Upper lobe of left lung (tissue), 6 donors: ENCODE results near the gene E2F4. TPM values are rescaled to one million over a fixed set of nuclear protein-coding genes. Genes with fewer than 3 reads are reported as not detected.

ENCODE experiments used
- ATAC-seq, 2 donors: fragments of 200-7000 bp; cut with Tn5 transposase; one replicate each; pipeline ENCODE4 v1.9.1; 2022; ENCODE audit warnings: mild to moderate bottlenecking in 2 of 2, moderate library complexity in 2 of 2; ENCODE audit not compliant: low FRiP score in 2 of 2
- DNase-seq, 2 donors: peaks; one replicate each; pipeline ENCODE4 v3.0.0-alpha.2; 2019 to 2020
- H3K27ac ChIP-seq, 4 donors: fragments of 200-600 bp; sonication (generic); one replicate each; pipeline ENCODE4 v1.5.1; 2016 to 2019
- H3K27me3 ChIP-seq, 4 donors: fragments of 200-600 bp; sonication (generic); one replicate each; pipeline ENCODE4 v1.5.1; 2017 to 2019
- H3K36me3 ChIP-seq, 4 donors: fragments of 200-600 bp; sonication (generic); one replicate each; pipeline ENCODE4 v1.5.1; 2016 to 2019
- H3K4me1 ChIP-seq, 4 donors: fragments of 200-600 bp; sonication (generic); one replicate each; pipeline ENCODE4 v1.5.1; 2018 to 2019
- H3K4me3 ChIP-seq, 4 donors: fragments of 200-600 bp; sonication (generic); one replicate each; pipeline ENCODE4 v1.5.1; 2017 to 2019; ENCODE audit warnings: mild to moderate bottlenecking in 2 of 4, moderate library complexity in 1 of 4
- H3K9me3 ChIP-seq, 4 donors: fragments of 200-600 bp; sonication (generic); one replicate each; pipeline ENCODE4 v1.5.1; 2018 to 2019
- EP300 ChIP-seq, 4 donors: sonication (generic); formaldehyde crosslinking; IDR thresholded peaks; one replicate each; pipeline ENCODE4 v1.5.1; 2017; ENCODE audit warnings: antibody characterized with exemption in 4 of 4, control low read depth in 2 of 4
- POLR2A ChIP-seq, 4 donors: fragments of 450-650 bp; IDR thresholded peaks; one replicate each; pipeline ENCODE4 v1.5.1; 2016 to 2017; ENCODE audit warnings: antibody characterized with exemption in 4 of 4, mild to moderate bottlenecking in 2 of 4
- POLR2AphosphoS5 ChIP-seq, 2 donors: sonication (generic); formaldehyde crosslinking; IDR thresholded peaks; one replicate each; pipeline ENCODE4 v1.5.1; 2017; ENCODE audit warnings: antibody characterized with exemption in 2 of 2
- WGBS, 2 donors: methylation state at CpG; one replicate each; pipeline ENCODE4 v1.1.5; 2017 to 2018; 5-methylcytosine and 5-hydroxymethylcytosine counted together
- total RNA-seq, 6 donors: library from RNA; depleted of rRNA in 4 of 6; stranded (reverse); fragments of >200 nt in 4 of 6; gene quantifications; one replicate each; pipeline versions ENCODE4 v1.1.0 to v1.2.1, GENCODE V29; 2016 to 2021
- TF ChIP-seq, protein P1 (sequence below), 6 experiments: fragments of 450-650 bp in 4 of 6; fragments of 200-600 bp in 2 of 6; sonication (generic) in 2 of 6; IDR thresholded peaks; one replicate each; pipeline ENCODE4 v1.5.1; 2016 to 2019; ENCODE audit warnings: antibody characterized with exemption in 6 of 6
- donor health status: DM: no; HTN: no; CAD: no; lungs with moderate emphysema.
- donor health status: DM: no; HTN: yes; CAD: no; lungs with severe emphysema.

E2F4 gene
- total RNA-seq, 6 donors from 2014 or later = 55.7 to 124 (median 85.4) TPM

DNA sequence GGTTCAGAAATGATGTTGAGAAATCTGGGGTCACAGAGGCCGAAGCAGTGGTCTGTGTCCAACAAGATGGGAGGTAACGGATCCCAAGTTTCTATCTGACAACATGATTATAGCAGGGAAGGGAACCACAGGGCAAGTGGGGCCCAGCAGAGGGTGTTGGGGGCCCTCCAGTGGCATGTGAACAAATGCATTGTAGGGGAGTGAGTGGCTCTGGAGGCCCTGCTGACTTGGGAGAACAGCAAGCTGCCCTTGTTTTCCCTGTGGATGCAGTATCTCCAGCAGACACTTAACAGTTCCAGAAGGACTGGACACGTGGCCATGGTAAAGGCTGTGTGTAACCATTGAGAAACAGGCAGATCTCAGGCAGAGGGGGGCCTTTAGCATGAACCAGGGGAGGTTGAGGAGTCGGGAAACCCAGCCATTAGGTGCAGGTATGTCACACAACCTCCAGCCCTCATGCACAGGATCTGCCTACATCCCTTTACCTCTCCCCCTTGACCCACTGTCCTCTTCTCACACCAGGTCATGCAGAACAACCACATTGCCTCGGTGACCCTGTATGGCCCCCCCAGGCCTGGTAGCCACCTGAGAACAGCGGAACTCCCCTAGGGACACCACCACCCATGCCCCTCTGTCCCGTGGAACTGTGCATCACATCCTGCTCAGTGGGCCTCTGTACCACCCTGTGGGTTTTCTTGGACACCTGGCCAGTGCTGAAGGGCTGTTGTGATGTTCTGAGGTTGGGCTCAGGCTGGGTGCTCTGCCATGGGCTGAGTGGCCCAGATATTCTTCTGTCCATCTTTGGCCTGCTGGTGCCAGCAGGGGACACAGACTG is 45.2 kb upstream of the E2F4 start:
- no peak overlapping the region for H3K27ac ChIP-seq
- no peaks in the 10 kb centered on the region for H3K9me3 ChIP-seq
- WGBS, 2 donors = 84 to 93% methylated on average over 4 to 7 of the region's 7 CpGs
- no peak for TF ChIP-seq POLR2AphosphoS5 (IDR thresholded peaks at IDR 0.05)
- TF ChIP-seq, protein P1, sequence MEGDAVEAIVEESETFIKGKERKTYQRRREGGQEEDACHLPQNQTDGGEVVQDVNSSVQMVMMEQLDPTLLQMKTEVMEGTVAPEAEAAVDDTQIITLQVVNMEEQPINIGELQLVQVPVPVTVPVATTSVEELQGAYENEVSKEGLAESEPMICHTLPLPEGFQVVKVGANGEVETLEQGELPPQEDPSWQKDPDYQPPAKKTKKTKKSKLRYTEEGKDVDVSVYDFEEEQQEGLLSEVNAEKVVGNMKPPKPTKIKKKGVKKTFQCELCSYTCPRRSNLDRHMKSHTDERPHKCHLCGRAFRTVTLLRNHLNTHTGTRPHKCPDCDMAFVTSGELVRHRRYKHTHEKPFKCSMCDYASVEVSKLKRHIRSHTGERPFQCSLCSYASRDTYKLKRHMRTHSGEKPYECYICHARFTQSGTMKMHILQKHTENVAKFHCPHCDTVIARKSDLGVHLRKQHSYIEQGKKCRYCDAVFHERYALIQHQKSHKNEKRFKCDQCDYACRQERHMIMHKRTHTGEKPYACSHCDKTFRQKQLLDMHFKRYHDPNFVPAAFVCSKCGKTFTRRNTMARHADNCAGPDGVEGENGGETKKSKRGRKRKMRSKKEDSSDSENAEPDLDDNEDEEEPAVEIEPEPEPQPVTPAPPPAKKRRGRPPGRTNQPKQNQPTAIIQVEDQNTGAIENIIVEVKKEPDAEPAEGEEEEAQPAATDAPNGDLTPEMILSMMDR (IDR thresholded peaks at IDR 0.05) = no peak
- TF ChIP-seq POLR2A (IDR thresholded peaks at IDR 0.05) = no peak
- TF ChIP-seq EP300 (IDR thresholded peaks at IDR 0.05) = no peak
- ATAC-seq = no peak
- H3K4me3 ChIP-seq = no peak overlapping the region
- no peak for DNase-seq
- peaks cover 30 to 69% (median 67%) of the 10 kb centered on the region in 4 donors for H3K36me3 ChIP-seq
- peaks cover 0 to 4% (median 0%) of the 10 kb centered on the region in 4 donors for H3K27me3 ChIP-seq
- peaks cover 8 to 27% (median 13%) of the 10 kb centered on the region in 4 donors for H3K4me1 ChIP-seq

- Histone ChIP-seq H3K27me3 (peaks cover 0 to 4% (median 0%) of the 10 kb centered on the region in 4 donors), H3K36me3 (peaks cover 30 to 60% (median 58%) of the 10 kb centered on the region in 4 donors), H3K27ac (no peak overlapping the region), H3K9me3 (no peaks in the 10 kb centered on the region), H3K4me1 (peaks cover 8 to 27% (median 13%) of the 10 kb centered on the region in 4 donors), H3K4me3 (no peak overlapping the region)
- no peak for DNase-seq
- ATAC-seq = no peak
- TF ChIP-seq POLR2A (IDR thresholded peaks at IDR 0.05) (no peak), EP300 (IDR thresholded peaks at IDR 0.05) (no peak), POLR2AphosphoS5 (IDR thresholded peaks at IDR 0.05) (no peak)
- TF ChIP-seq, protein P1 (IDR thresholded peaks at IDR 0.05) = no peak
- 88 to 95% methylated on average over 4 of the region's 4 CpGs for WGBS, 2 donors
These were observed 44.4 kb upstream of the E2F4 start for GRCh38 chr16:67147437-67148140.

DNA sequence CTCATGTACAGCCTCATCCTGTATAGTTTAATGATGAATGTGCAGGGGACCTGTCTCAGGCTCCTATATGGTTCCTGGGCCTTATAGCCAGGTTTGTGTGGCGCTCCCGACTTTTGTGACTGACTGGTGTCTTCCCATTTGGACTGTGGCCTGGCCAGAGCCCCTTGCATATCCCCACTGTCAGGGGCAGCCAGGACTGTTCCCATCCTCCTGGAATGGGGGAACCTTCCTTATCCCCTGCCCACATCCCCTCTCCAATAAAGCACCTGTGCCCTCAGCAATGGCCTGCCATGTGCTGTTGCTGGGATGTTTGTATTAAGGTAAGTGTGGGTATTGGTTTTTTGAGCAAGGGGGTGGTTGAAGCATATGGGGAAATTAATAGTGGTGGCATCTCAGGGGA is 43.7 kb upstream of the E2F4 start:
- H3K27me3 ChIP-seq = peaks cover 0 to 4% (median 0%) of the 10 kb centered on the region in 4 donors
- peaks cover 8 to 27% (median 13%) of the 10 kb centered on the region in 4 donors for H3K4me1 ChIP-seq
- no peak for TF ChIP-seq POLR2A (IDR thresholded peaks at IDR 0.05)
- ATAC-seq = no peak
- H3K4me3 ChIP-seq = no peak overlapping the region
- H3K27ac ChIP-seq = no peak overlapping the region
- H3K9me3 ChIP-seq = no peaks in the 10 kb centered on the region
- WGBS, 2 donors = 90 to 92% methylated on average over 2 of the region's 2 CpGs
- DNase-seq = no peak
- H3K36me3 ChIP-seq = peaks cover 30 to 54% (median 52%) of the 10 kb centered on the region in 4 donors

- Histone ChIP-seq H3K36me3 (peaks cover 27 to 48% (median 46%) of the 10 kb centered on the region in 4 donors), H3K9me3 (no peaks in the 10 kb centered on the region), H3K27ac (no peak overlapping the region), H3K27me3 (peaks cover 0 to 4% (median 0%) of the 10 kb centered on the region in 4 donors), H3K4me1 (peaks cover 8 to 27% (median 13%) of the 10 kb centered on the region in 4 donors), H3K4me3 (no peak overlapping the region)
- DNase-seq = no peak
- TF ChIP-seq, protein P1 (IDR thresholded peaks at IDR 0.05) = no peak
- no peak for TF ChIP-seq POLR2A (IDR thresholded peaks at IDR 0.05)
- no peak for ATAC-seq
- 93 to 94% methylated on average over 6 to 11 of the region's 11 CpGs for WGBS, 2 donors
These were observed 43.2 kb upstream of the E2F4 start for GRCh38 chr16:67148656-67149275.
